CD8-positive, alpha-beta memory T cell (primary cell): ENCODE results near the gene LCORL. TPM values are rescaled to one million over a fixed set of nuclear protein-coding genes. Genes with fewer than 3 reads are reported as not detected.

ENCODE experiments used
- CTCF ChIA-PET: fragments of 350-600 bp; sonication (Branson Sonifier 250); formaldehyde crosslinking; loops from one replicate; lab custom pipeline; 2021; ENCODE audit warnings: antibody characterized with exemption; lab: Charles Lee
- POLR2A ChIA-PET: fragments of 350-600 bp; sonication (Branson Sonifier 250); formaldehyde crosslinking; loops from one replicate; lab custom pipeline; 2021; ENCODE audit warnings: antibody characterized with exemption; lab: Charles Lee
- DNase-seq, 5 donors: peaks; one replicate each; pipeline versions ENCODE4 v3.0.0 to v3.0.0-alpha.2; 2020 to 2022; ENCODE audit warnings: mixed read lengths in 1 of 5
- H3K27ac ChIP-seq: one replicate; pipeline ENCODE4 v1.7.0; 2013; ENCODE audit warnings: low read depth, mild to moderate bottlenecking, low read length, moderate library complexity
- H3K27me3 ChIP-seq: 2 replicates; pipeline ENCODE4 v1.7.0; 2013; ENCODE audit warnings: low read length, mild to moderate bottlenecking; ENCODE audit not compliant: insufficient read depth, poor library complexity, severe bottlenecking
- H3K36me3 ChIP-seq: 2 replicates; pipeline ENCODE4 v1.7.0; 2013; ENCODE audit warnings: mild to moderate bottlenecking, low read length, moderate library complexity; ENCODE audit not compliant: insufficient read depth
- H3K4me1 ChIP-seq: 2 replicates; pipeline ENCODE4 v1.7.0; 2013; ENCODE audit warnings: mild to moderate bottlenecking, low read length, moderate library complexity; ENCODE audit not compliant: insufficient read depth
- H3K4me3 ChIP-seq: 2 replicates; pipeline ENCODE4 v1.7.0; 2013; ENCODE audit warnings: mild to moderate bottlenecking, low read length
- H3K9me3 ChIP-seq: 2 replicates; pipeline ENCODE4 v1.7.0; 2013; ENCODE audit warnings: mild to moderate bottlenecking, low read length
- H3K27ac Mint-ChIP-seq, 8 donors: one replicate each; pipeline ENCODE4 v1.8.0; 2020 to 2021; ENCODE audit warnings: mixed read lengths in 8 of 8, mild to moderate bottlenecking in 6 of 8, inconsistent platforms in 3 of 8, moderate library complexity in 3 of 8
- H3K27me3 Mint-ChIP-seq, 2 donors: one replicate each; pipeline ENCODE4 v1.8.0; 2020 to 2021; ENCODE audit warnings: mixed read lengths in 2 of 2, mild to moderate bottlenecking in 1 of 2, moderate library complexity in 1 of 2
- H3K36me3 Mint-ChIP-seq, 3 donors: one replicate each; pipeline ENCODE4 v1.8.0; 2020 to 2021; ENCODE audit warnings: mixed read lengths in 3 of 3, inconsistent platforms in 1 of 3, mild to moderate bottlenecking in 1 of 3
- H3K4me1 Mint-ChIP-seq, 3 donors: one replicate each; pipeline ENCODE4 v1.8.0; 2020 to 2021; ENCODE audit warnings: mixed read lengths in 3 of 3, inconsistent platforms in 1 of 3, mild to moderate bottlenecking in 1 of 3
- H3K4me3 Mint-ChIP-seq, 7 donors: one replicate each; pipeline ENCODE4 v1.8.0; 2020 to 2021; ENCODE audit warnings: mixed read lengths in 7 of 7, mild to moderate bottlenecking in 6 of 7, moderate library complexity in 4 of 7, inconsistent platforms in 2 of 7
- H3K9me3 Mint-ChIP-seq, 5 donors: one replicate each; pipeline ENCODE4 v1.8.0; 2020 to 2022; ENCODE audit warnings: mixed read lengths in 5 of 5, mild to moderate bottlenecking in 3 of 5, moderate library complexity in 2 of 5, inconsistent platforms in 1 of 5
- polyA plus RNA-seq: library from polyadenylated mRNA; unstranded; fragments of 300-500 nt; fragmentation: Illumina TruSeq; gene quantifications from one replicate; pipeline ENCODE4 v1.2.3, GENCODE V29; 2021
- total RNA-seq, 2 experiments: library from RNA; stranded (reverse); gene quantifications; one replicate each; pipeline ENCODE4 v1.2.3, GENCODE V29; 2021

LCORL gene
- total and polyA plus RNA-seq, 3 experiments from 2014 or later = 6.9 to 9.1 (median 7.2) TPM

- Mint-ChIP-seq H3K27me3 (no peaks in the 10 kb centered on the region), H3K4me1 (peaks cover 12 to 15% (median 14%) of the 10 kb centered on the region in 3 donors), H3K4me3 (no peak overlapping the region), H3K27ac (no peak overlapping the region), H3K36me3 (peaks cover 0 to 1% (median 0%) of the 10 kb centered on the region in 3 donors), H3K9me3 (no peaks in the 10 kb centered on the region)
- no peaks in the 10 kb centered on the region for H3K4me1 ChIP-seq
- DNase-seq = no peak
- H3K27me3 ChIP-seq = no peaks in the 10 kb centered on the region
- H3K27ac ChIP-seq = no peak overlapping the region
- no peaks in the 10 kb centered on the region for H3K36me3 ChIP-seq
- POLR2A ChIA-PET = no interaction called here
- no peak overlapping the region for H3K4me3 ChIP-seq
- no peaks in the 10 kb centered on the region for H3K9me3 ChIP-seq
- CTCF ChIA-PET = no interaction called here
Measured at GRCh38 chr4:17968721-17969120, 52.8 kb downstream of the LCORL start.

GRCh38 chr4:17967078-17967477, 54.5 kb downstream of the LCORL start:
- ChIA-PET CTCF (no interaction called here), POLR2A (no interaction called here)
- no peaks in the 10 kb centered on the region for H3K36me3 ChIP-seq
- Mint-ChIP-seq H3K9me3 (no peaks in the 10 kb centered on the region), H3K36me3 (peaks cover 0 to 4% (median 1%) of the 10 kb centered on the region in 3 donors), H3K4me1 (peaks cover 10 to 15% (median 15%) of the 10 kb centered on the region in 3 donors), H3K27me3 (no peaks in the 10 kb centered on the region), H3K27ac (no peak overlapping the region), H3K4me3 (no peak overlapping the region)
- no peak overlapping the region for H3K4me3 ChIP-seq
- no peaks in the 10 kb centered on the region for H3K4me1 ChIP-seq
- no peak for DNase-seq
- H3K27ac ChIP-seq = no peak overlapping the region
- H3K27me3 ChIP-seq = no peaks in the 10 kb centered on the region
- no peaks in the 10 kb centered on the region for H3K9me3 ChIP-seq

- Histone ChIP-seq H3K27ac (no peak overlapping the region), H3K9me3 (no peaks in the 10 kb centered on the region), H3K4me3 (no peak overlapping the region), H3K4me1 (no peaks in the 10 kb centered on the region), H3K36me3 (no peaks in the 10 kb centered on the region), H3K27me3 (no peaks in the 10 kb centered on the region)
- DNase-seq = no peak
- Mint-ChIP-seq H3K27ac (no peak overlapping the region), H3K36me3 (peaks cover 0 to 10% (median 4%) of the 10 kb centered on the region in 3 donors), H3K4me1 (peaks cover 10 to 17% (median 15%) of the 10 kb centered on the region in 3 donors), H3K4me3 (no peak overlapping the region), H3K9me3 (no peaks in the 10 kb centered on the region), H3K27me3 (no peaks in the 10 kb centered on the region)
- POLR2A ChIA-PET = no interaction called here
- CTCF ChIA-PET = no interaction called here
Measured at GRCh38 chr4:17966312-17966711, 55.2 kb downstream of the LCORL start.

DNA sequence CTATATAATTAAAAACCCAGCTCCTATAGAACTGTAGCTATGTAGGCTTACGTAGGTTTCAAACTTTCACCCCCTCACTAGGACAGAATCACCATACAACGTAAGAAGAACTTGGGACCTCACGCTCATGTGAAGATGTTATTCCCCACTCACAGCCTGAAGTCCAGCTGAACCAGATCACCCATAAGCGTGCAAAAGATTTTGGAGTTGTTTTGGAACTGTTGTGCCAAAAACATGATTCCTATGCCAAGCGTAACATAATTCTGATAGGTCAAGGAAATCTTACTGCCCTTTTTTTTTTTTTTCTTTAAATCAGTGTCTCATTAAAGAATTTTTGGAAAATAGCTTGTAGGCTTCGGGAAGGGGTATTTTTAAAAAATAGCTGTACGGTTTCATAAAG, 57.0 kb downstream of the LCORL start:
- H3K27me3 Mint-ChIP-seq = no peaks in the 10 kb centered on the region
- ChIA-PET POLR2A (no interaction called here), CTCF (no interaction called here)
- H3K9me3 Mint-ChIP-seq = no peaks in the 10 kb centered on the region
- H3K36me3 Mint-ChIP-seq = peaks cover 0 to 19% (median 6%) of the 10 kb centered on the region in 3 donors
- Histone ChIP-seq H3K9me3 (no peaks in the 10 kb centered on the region), H3K27ac (no peak overlapping the region), H3K4me1 (no peaks in the 10 kb centered on the region), H3K27me3 (no peaks in the 10 kb centered on the region), H3K4me3 (no peak overlapping the region), H3K36me3 (no peaks in the 10 kb centered on the region)
- H3K4me1 Mint-ChIP-seq = peaks cover 7 to 15% (median 13%) of the 10 kb centered on the region in 3 donors
- DNase-seq = no peak
- H3K27ac Mint-ChIP-seq = no peak overlapping the region
- no peak overlapping the region for H3K4me3 Mint-ChIP-seq

DNA sequence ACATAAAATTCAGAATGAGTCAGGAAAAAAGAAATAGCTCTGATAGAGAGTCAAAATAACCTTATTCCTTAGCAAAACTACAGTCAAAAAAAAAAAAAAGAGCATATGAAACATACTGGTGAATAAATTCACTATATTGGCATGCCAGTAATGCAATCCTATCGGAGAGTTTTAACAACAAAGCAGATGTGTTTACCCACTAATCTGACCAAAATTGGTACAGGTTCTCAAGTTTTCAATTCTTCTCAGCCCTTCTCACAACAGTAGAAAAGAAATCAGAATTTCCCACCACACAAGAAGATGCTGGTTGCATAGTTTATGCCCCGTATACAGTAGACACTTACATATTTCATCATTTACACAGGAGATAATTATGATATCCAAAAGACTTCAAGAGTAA, 59.4 kb downstream of the LCORL start:
- Histone ChIP-seq H3K4me1 (no peaks in the 10 kb centered on the region), H3K9me3 (no peaks in the 10 kb centered on the region), H3K4me3 (no peak overlapping the region), H3K27me3 (no peaks in the 10 kb centered on the region), H3K36me3 (no peaks in the 10 kb centered on the region), H3K27ac (no peak overlapping the region)
- Mint-ChIP-seq H3K4me3 (no peak overlapping the region), H3K27me3 (no peaks in the 10 kb centered on the region), H3K27ac (no peak overlapping the region), H3K9me3 (no peaks in the 10 kb centered on the region), H3K4me1 (peaks cover 5 to 13% (median 10%) of the 10 kb centered on the region in 3 donors), H3K36me3 (peaks cover 7 to 40% (median 18%) of the 10 kb centered on the region in 3 donors)
- no peak for DNase-seq
- ChIA-PET POLR2A (no interaction called here), CTCF (no interaction called here)

GRCh38 chr4:17961249-17961648, 60.3 kb downstream of the LCORL start:
- Mint-ChIP-seq H3K4me3 (no peak overlapping the region), H3K9me3 (peaks cover 0 to 2% (median 0%) of the 10 kb centered on the region in 5 donors), H3K27me3 (no peaks in the 10 kb centered on the region), H3K27ac (no peak overlapping the region), H3K36me3 (peaks cover 12 to 47% (median 21%) of the 10 kb centered on the region in 3 donors), H3K4me1 (peaks cover 2 to 13% (median 5%) of the 10 kb centered on the region in 3 donors)
- no peaks in the 10 kb centered on the region for H3K9me3 ChIP-seq
- no peaks in the 10 kb centered on the region for H3K36me3 ChIP-seq
- ChIA-PET POLR2A (no interaction called here), CTCF (no interaction called here)
- H3K27ac ChIP-seq = no peak overlapping the region
- H3K27me3 ChIP-seq = no peaks in the 10 kb centered on the region
- H3K4me3 ChIP-seq = no peak overlapping the region
- DNase-seq = no peak
- no peaks in the 10 kb centered on the region for H3K4me1 ChIP-seq

- H3K9me3 ChIP-seq = no peaks in the 10 kb centered on the region
- no peak overlapping the region for H3K4me3 Mint-ChIP-seq
- peaks cover 0 to 2% (median 0%) of the 10 kb centered on the region in 5 donors for H3K9me3 Mint-ChIP-seq
- H3K27ac ChIP-seq = no peak overlapping the region
- no peaks in the 10 kb centered on the region for H3K4me1 ChIP-seq
- H3K27me3 ChIP-seq = no peaks in the 10 kb centered on the region
- no peak overlapping the region for H3K4me3 ChIP-seq
- CTCF ChIA-PET = no interaction called here
- POLR2A ChIA-PET = no interaction called here
- no peak for DNase-seq
- H3K27ac Mint-ChIP-seq = no peak overlapping the region
- H3K36me3 Mint-ChIP-seq = peaks cover 34 to 75% (median 35%) of the 10 kb centered on the region in 3 donors
- no peaks in the 10 kb centered on the region for H3K36me3 ChIP-seq
- peaks cover 0 to 7% (median 0%) of the 10 kb centered on the region in 3 donors for H3K4me1 Mint-ChIP-seq
- no peaks in the 10 kb centered on the region for H3K27me3 Mint-ChIP-seq
Measured at GRCh38 chr4:17958181-17958580, 63.4 kb downstream of the LCORL start.

DNA sequence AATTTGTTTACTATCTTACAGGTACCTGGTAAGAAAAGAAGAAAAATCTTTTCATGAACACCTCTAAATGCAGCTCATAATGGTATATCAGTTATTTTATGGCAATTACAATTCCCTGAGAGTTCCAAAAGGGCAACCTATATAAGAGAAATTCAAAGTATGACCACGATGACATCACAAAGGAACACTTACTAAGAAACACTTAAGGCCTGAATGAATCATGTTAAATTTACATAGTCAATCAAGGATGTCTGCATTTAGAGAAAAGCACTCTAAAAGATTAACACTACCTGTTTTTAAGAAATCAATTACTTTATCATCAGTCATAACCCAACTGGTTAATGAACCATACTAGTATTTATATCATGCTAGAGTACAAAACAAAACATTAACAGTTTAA, 63.9 kb downstream of the LCORL start:
- Mint-ChIP-seq H3K4me1 (peaks cover 0 to 7% (median 0%) of the 10 kb centered on the region in 3 donors), H3K36me3 (peaks cover 35 to 78% (median 36%) of the 10 kb centered on the region in 3 donors), H3K4me3 (no peak overlapping the region), H3K27me3 (no peaks in the 10 kb centered on the region), H3K27ac (no peak overlapping the region), H3K9me3 (peaks cover 0 to 2% (median 0%) of the 10 kb centered on the region in 5 donors)
- DNase-seq = no peak
- Histone ChIP-seq H3K27ac (no peak overlapping the region), H3K36me3 (no peaks in the 10 kb centered on the region), H3K4me1 (no peaks in the 10 kb centered on the region), H3K27me3 (no peaks in the 10 kb centered on the region), H3K9me3 (no peaks in the 10 kb centered on the region), H3K4me3 (no peak overlapping the region)
- CTCF ChIA-PET = no interaction called here
- POLR2A ChIA-PET = no interaction called here
